Measurements from ENCODE around the gene ERG. TPM values are rescaled to one million over a fixed set of nuclear protein-coding genes. Genes with fewer than 3 reads are reported as not detected.

Gene ERG
- total RNA-seq, 1 experiment from 2014 or later = not detected

DNA sequence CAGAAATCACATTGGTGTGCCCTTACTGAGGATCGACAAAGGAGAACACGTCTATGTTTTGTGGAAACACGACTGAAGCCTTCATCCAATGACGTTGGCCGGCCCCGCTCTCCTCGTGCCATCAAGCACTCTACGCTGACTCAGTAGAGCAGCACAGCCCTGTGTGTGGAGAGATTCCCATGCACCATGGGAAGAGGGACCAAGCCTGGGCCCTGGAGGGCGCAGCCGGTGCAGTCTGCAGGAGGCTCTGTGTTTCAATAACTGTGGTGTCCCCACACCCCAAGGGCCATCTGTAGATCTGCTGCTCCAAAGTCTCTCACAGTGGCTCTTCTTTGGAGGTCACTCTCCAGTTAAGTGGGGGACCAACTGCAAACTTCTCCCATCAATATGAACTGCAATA lies 144.0 kb downstream of the ERG start:
- DNase-seq (ENCODE audit: low spot score) = no peak
- in situ Hi-C loops (cut with HindIII; ENCODE audit: low sequenced_read_pairs) = no loop called here

DNA sequence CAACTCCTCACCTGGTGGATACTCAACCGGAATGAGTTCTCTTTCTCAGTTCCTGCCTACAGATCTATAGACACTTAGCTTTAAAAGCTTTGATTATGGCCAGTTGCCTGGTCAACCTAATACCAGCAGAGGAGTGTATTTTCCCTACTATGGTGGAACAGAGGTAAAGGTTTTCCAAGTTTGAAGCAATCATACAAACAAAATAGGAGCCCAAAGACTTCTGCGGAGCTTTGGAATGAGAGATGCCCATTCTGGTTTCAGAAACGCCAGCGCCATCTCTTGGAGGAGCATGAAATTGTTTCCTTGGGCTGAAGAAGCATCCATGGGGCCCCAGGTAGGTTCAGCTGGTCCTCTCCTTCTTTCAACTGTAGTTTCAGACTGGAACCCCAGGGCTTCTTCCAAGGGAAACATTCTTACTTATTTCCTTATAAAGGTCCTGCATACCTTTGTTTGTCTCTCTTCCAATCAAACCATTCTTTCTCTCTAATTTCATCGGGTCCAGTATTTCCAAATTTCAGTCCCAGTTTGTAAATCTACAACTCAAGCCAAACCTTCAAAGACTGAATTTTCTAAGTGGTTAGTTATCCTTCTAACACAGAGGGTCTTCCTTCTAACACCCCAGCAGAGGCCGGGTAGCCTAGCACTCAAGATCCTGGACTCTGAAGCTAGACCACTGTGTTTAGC lies 145.6 kb downstream of the ERG start:
- no peak for DNase-seq (ENCODE audit: low spot score)
- in situ Hi-C loops (cut with HindIII; ENCODE audit: low sequenced_read_pairs) = no loop called here

DNA sequence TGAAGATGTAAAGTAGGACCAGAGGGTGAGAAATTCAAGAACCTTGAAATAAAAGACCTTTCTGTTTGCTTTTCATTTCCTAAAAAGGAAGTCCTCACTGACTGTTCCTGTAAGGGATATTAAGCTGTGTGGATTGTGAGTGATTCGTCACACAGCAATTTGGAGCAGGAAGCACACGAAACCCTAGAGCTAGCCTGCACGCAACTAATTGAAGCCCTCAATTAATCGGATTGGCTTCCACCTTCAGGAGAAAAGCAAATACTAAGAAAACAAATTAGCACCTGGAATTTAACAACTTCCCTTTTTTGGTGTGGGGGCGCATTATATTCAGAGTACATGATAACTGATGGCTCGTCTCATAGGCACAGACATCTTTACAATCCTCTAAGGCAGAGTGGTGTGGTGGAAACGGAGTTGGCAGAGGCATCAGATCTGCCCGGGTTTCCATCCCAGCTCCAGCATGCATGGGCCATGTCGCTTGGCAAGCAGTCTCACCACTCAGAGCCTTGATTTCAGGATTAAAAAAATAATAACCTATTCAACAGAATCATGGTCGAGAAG lies 146.2 kb downstream of the ERG start:
- DNase-seq (ENCODE audit: low spot score) = no peak
- in situ Hi-C loops (cut with HindIII; ENCODE audit: low sequenced_read_pairs) = no loop called here

DNA sequence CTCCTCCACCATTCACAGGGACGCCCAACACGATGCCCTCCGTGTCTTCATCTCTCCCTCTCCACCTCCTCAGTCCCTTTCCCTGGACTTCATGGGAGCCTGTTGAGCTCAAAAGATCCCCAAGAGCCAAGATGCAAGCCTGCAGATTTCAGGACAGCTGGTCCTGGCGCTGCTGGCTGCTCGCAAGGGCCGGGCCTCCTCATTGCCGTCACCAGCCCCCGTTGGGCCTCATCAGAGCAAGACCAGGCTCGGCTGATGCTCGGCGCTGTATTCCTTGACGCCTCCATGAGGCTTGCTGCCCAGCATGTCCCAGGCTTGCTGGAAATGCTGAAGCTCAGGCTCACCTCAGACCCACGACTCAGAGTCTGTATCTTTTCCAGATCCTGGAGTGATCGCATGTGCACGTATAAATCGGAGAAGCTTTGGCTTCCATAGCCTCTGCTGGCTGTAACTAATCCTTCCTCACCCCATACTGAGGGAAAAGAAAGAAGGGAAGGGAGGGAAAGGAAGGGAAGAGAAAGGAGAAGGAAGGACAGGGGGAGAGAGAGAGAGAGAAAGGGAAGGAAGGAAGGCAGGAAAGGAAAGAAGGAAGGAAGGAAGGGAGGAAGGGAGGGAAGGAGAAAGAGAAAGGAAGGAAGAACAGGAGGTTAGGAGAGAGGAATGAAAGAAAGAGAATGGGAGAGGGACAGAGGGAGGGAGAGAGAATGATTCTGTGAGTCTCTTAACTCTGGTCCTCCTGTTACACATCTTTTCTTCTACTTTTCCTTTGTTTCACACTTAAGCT lies 146.9 kb downstream of the ERG start:
- in situ Hi-C loops (cut with HindIII; ENCODE audit: low sequenced_read_pairs) = no loop called here
- DNase-seq (ENCODE audit: low spot score) = no peak

DNA sequence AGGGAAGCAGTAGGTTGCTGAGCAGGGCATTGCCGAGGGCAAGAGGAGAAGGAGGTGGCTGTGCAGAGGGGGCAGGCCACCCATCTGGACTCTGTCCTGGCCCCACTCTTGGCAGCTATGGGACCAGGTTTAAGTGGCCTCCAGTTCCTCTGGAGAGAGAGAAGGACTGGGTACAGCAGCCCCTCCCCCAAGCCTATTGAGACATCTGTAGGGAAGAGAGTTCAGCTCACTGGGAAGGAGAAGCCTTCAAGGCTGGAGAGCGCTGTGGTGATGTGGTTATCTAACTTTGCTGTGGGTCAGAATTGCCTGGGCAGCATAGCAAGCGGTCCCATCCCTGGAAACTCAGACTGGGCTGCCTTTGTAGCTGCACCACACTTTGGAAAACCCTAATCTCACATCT lies 147.6 kb downstream of the ERG start:
- no peak for DNase-seq (ENCODE audit: low spot score)
- in situ Hi-C loops (cut with HindIII; ENCODE audit: low sequenced_read_pairs) = no loop called here

DNA sequence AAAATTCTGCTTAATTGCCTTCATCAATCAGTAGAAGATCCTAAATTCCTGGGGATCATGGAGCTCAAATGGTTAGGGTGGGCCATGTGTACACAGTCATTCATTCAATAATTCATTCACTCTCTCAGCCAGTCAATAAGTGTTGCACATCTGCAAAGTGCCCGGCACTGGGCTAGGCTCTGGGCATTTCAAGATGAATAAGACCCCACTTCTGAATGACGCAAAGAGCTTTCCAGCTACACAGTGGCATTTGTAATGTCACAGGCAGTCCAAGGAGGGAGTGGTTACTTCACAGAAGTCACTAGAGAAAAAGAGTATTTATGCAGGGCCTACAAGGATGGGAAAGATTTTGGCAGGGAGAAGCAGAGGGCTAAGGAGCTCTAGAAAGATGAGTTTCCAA lies 148.3 kb downstream of the ERG start:
- DNase-seq (ENCODE audit: low spot score) = no peak
- in situ Hi-C loops (cut with HindIII; ENCODE audit: low sequenced_read_pairs) = no loop called here

DNA sequence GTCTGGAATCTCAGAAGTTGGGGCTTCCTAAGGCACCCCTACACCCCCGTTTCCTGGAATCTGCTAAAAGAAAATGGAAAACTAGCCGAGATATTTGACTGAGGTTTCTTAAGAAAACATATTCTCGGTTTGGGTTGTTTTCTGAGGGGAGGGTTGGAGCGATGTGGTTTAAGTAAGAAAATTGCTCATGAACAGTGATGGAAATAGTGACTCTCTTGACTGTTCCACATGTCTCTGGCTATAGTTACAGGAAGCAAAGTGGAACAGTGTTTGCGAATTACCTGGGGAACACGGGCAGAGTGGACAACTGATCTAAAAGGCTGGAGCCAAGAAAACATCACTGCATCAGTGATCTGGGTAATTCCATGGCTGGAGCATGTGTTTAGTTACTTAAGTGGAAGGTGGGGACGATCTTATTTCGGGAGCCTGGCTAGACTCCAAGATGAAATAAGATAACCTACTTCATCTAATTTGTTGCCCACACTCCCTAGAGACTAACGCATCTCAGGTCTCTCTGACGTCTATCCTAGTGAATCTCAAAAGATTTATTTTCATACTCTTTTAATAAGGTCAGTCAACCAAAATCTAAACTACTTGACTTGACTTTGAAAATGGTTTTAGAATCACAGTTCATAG lies 149.0 kb downstream of the ERG start:
- DNase-seq (ENCODE audit: low spot score) = no peak
- in situ Hi-C loops (cut with HindIII; ENCODE audit: low sequenced_read_pairs) = no loop called here

DNA sequence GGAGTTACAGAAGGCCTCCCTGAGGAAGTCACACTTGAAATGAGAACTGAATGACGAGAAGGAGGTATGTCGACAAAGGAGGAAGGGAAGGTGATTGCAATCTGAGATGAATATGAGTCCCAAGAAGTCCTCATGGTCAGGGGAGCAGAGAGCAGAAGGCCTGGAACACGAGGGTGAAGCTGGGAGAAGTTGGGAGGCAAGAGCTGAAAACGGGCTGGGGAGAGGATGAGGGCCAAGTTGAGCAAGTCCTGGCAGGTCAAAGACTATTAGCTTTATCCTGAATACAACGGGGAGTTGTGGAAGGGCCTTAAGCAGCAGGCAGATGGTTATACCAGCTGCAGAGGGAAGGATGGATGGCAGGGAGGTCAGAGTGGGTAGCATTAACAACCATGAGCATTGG lies 152.0 kb downstream of the ERG start:
- in situ Hi-C loops (cut with HindIII; ENCODE audit: low sequenced_read_pairs) = no loop called here
- no peak for DNase-seq (ENCODE audit: low spot score)

DNA sequence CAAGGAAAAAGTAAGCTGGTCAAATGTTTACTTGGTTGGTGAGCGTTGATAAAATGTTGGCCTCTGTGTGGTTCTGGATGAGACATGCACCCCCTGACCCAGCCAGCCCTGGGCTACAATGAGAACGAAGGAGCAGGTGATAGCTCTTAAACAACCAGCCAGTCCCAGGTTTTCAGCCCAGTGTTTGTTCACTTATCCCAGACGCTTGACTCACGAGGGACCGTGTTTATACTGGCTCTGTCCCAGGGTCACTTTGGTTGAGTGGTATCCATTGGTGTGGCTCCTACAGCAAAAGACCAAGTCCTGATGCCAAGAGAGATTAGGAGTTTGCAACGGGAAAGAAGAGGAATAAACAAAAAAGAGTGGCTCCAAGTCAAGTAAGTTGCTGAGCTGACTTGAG lies 154.6 kb downstream of the ERG start:
- in situ Hi-C loops (cut with HindIII; ENCODE audit: low sequenced_read_pairs) = no loop called here
- DNase-seq (ENCODE audit: low spot score) = no peak

DNA sequence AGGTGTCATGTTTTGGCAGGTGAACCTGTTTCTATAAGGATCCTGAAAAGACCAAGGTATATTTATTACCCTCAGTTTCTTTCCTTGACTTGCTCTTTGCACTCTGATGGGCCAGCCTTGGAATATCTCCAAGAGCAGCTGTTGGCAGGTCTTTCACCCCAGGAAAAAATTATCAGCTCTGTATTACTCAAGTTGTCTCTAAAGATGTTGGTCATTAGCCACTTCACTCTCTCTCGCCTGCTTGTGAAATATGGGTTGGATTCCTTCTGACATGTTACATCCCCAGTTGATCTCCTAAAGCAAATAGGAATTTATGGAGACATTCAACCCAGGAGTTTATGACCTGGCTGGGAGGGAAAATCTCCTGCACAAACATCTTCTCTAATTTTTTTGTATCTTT lies 155.5 kb downstream of the ERG start:
- in situ Hi-C loops (cut with HindIII; ENCODE audit: low sequenced_read_pairs) = no loop called here

DNA sequence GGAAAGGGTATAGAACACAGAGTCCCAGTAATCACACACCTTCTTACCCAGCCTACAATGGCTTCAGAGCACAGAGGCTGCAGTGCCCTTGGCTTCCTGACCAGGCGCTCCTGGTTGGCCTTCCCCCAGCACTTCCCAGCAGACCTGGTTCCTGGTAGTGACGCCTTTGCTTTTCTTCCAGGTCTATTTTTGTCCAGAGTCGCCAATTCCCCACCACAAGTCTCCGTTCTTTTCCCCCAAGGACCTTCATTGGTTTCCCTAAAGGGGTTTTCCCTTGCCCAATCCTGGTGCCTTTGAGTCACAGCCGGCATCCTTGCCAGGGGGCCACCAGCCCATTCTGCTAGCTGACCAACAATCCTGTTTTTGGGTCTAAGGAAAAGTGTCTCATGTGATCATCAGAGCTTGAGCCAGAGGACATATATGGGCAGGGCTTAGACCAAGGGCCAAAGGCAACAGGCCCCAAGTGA lies 156.7 kb downstream of the ERG start:
- DNase-seq (ENCODE audit: low spot score) = no peak
- in situ Hi-C loops (cut with HindIII; ENCODE audit: low sequenced_read_pairs) = no loop called here

More for the DNA sequence above, 155.5 kb downstream of the ERG start:
- DNase-seq (ENCODE audit: low spot score) = no peak

DNA sequence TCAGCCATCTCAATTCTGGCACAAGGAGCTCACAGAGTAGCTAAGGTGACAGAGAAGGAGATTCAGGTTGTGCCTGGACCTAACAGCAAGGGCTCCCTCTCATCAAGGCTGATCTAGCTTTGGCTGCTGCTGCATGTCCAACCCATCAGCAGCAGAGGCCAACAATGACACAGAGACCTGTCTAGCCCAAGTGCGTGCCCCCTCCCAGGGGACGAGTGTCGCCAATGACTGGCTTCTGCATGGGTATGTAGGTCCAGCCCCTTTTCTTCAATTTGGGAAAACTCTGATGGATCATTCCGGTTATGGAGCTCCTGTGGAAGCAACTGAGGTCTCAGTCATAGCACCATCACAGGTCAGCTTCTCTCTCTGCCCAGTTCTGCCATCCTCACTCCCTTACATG lies 158.1 kb downstream of the ERG start:
- no peak for DNase-seq (ENCODE audit: low spot score)
- in situ Hi-C loops (cut with HindIII; ENCODE audit: low sequenced_read_pairs) = no loop called here

DNA sequence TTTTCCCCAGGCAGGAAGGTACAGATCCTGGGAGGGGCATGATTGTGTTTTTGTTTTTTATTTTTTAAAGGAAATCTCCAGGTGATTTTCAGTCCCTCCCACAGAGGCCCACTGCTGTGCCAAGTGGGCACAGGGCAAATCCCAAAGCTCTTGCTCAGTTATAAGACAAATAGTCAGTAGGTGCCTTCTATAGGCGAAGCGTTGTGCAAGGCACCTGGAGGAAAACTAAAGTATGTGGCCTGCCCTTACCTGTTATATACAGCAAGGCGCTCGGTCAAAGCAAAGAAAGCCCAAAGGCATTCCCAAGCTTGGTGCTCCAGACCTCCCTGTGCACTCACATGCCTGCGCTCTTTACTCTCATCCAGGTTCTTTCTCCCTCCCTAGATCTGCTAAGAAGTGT lies 160.5 kb downstream of the ERG start:
- in situ Hi-C loops (cut with HindIII; ENCODE audit: low sequenced_read_pairs) = no loop called here
- no peak for DNase-seq (ENCODE audit: low spot score)

DNA sequence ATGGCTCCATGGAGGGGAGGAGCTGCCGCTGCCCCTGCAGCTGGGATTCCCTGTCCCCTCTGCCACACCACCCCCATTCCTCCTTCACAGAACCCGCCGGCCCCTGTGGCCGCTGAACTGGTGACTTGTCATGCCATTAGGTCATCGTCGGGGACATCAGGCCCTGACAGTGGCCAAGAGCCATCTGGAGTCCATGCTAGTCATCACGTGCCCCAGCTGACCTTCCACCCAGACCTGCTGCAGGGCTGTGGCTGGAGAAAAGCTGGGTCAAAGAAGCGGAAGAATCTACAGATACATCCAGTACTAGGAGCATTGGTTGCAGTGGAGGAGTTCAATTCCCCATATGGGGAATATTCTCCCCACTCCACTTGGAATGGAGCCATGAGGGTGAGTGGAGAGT lies 163.4 kb downstream of the ERG start:
- no peak for DNase-seq (ENCODE audit: low spot score)
- in situ Hi-C loops (cut with HindIII; ENCODE audit: low sequenced_read_pairs) = no loop called here

DNA sequence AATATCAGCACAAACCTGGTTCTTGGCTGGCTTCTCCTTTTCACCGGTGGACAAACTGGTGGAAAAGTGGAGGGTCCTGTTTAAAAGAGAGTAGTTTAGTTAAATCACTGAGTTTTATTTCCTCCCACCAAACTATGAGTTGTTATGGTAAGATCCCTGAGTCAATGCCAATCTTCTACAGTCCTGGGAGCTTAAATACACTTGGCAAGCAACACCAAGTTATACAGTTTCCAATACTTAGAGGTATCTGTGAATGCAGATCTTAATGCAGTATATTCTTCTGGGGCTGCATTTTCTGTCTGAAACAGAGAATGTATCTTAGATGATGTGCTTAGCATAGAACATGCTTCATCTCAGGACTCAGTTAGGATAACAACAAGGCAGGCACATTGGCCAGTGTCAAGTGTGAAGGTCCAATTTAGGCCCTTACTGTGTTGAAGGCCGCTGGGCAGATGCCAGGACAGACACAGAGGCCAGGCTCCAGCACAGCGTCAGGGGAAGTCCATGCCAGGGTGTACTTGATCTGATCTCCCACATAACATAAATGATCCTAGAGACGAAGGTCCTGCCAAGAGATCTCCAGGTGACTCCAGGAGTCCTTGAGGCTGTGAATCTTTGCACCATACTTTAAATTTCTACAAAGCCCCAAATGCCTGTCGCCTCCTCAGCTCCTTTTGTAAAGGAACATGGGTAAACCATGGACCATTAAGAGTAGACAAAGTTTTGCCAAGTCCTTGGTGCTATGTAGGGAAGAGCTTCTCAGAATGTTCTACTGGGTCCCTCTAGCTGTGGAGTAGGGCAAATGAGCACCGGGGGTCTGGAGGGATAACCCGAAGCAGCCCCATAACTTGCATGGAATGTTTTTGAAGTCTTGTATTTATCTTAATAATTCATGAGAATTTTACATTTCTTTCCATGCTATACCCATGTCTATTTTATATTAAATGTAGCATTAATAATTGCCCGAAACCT lies 164.7 kb downstream of the ERG start:
- DNase-seq (ENCODE audit: low spot score) = no peak
- in situ Hi-C loops (cut with HindIII; ENCODE audit: low sequenced_read_pairs) = no loop called here

DNA sequence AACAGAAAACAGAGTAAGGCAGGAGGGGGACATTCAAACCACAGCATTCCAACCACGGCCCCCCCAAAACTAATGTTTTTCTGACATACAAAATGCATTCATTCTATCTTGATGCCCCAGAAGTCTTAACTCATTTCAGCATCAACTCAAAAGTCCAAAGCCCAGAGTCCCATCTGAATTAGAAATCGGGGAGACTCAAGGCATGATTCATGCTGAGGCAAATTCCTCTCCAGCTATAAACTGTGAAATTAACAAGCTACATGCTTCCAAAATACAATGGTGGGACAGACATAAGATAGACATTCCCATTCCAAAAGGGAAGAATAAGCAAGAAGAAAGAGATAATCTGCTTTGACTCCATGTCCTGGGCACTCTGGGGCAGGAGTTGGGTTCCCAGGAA lies 167.6 kb downstream of the ERG start:
- in situ Hi-C loops (cut with HindIII; ENCODE audit: low sequenced_read_pairs) = no loop called here

More for the DNA sequence above, 167.6 kb downstream of the ERG start:
- DNase-seq (ENCODE audit: low spot score) = no peak
